B cell (primary cell): ENCODE data around the gene SLIT3. TPM values are rescaled to one million over a fixed set of nuclear protein-coding genes. Genes with fewer than 3 reads are reported as not detected.

ENCODE experiments used
- ATAC-seq: fragments of 200-7000 bp; cut with Tn5 transposase; one replicate; pipeline ENCODE4 v1.10.0; 2021; ENCODE audit warnings: low read depth, mild to moderate bottlenecking, moderate number of reproducible peaks, moderate library complexity
- CTCF ChIA-PET: fragments of 350-600 bp; sonication (Branson Sonifier 250); formaldehyde crosslinking; loops from one replicate; lab custom pipeline; 2021; ENCODE audit warnings: antibody characterized with exemption, inconsistent platforms; lab: Charles Lee
- POLR2A ChIA-PET: fragments of 350-600 bp; sonication (Branson Sonifier 250); formaldehyde crosslinking; loops from one replicate; lab custom pipeline; 2021; ENCODE audit warnings: antibody characterized with exemption; lab: Charles Lee
- DNase-seq: peaks from one replicate; pipeline ENCODE4 v3.0.0; 2013
- H2AFZ ChIP-seq: 2 replicates; pipeline ENCODE4 v1.6.1; 2012; ENCODE audit warnings: mild to moderate bottlenecking, low read depth, low read length; ENCODE audit not compliant: insufficient read depth, poor library complexity, severe bottlenecking
- H3K27ac ChIP-seq, 2 donors: 1 replicate in 1 of 2; 2 replicates in 1 of 2; pipeline ENCODE4 v1.5.1; 2012 to 2013; ENCODE audit warnings: low read length in 2 of 2, mild to moderate bottlenecking in 2 of 2, moderate library complexity in 1 of 2
- H3K27me3 ChIP-seq, 4 experiments: fragments of 200-600 bp in 1 of 4; sonication (generic) in 1 of 4; replicated peaks in 1 of 4; 1 replicate in 2 of 4; 2 replicates in 2 of 4; pipeline versions ENCODE4 v1.6.1 to v1.7.0; 2013 to 2016; ENCODE audit warnings: low read length in 3 of 4, mild to moderate bottlenecking in 2 of 4, mixed read lengths in 1 of 4, moderate library complexity in 1 of 4; ENCODE audit not compliant: insufficient read depth in 4 of 4, control insufficient read depth in 3 of 4; ENCODE audit errors: control extremely low read depth in 1 of 4
- H3K36me3 ChIP-seq, 2 experiments: replicated peaks in 1 of 2; 1 replicate in 1 of 2; 2 replicates in 1 of 2; pipeline versions ENCODE4 v1.6.1 to v1.7.1; 2013; ENCODE audit warnings: low read length in 1 of 2; ENCODE audit not compliant: insufficient read depth in 2 of 2, control insufficient read depth in 1 of 2; ENCODE audit errors: control extremely low read depth in 1 of 2, extremely low read depth in 1 of 2
- H3K4me1 ChIP-seq, 2 donors: fragments of 200-600 bp in 1 of 2; sonication (generic) in 1 of 2; 1 replicate in 1 of 2; 2 replicates in 1 of 2; pipeline versions ENCODE4 v1.5.1 to v1.6.1; 2013 to 2017; ENCODE audit warnings: low read length in 2 of 2; ENCODE audit not compliant: control insufficient read depth in 2 of 2, insufficient read depth in 2 of 2
- H3K4me2 ChIP-seq: replicated peaks from 2 replicates; pipeline ENCODE3; 2012; ENCODE audit warnings: mild to moderate bottlenecking, low read depth, low read length; ENCODE audit not compliant: poor library complexity, severe bottlenecking
- H3K4me3 ChIP-seq, 5 experiments: fragments of 200-600 bp in 1 of 5; sonication (generic) in 1 of 5; 1 replicate in 3 of 5; 2 replicates in 2 of 5; pipeline versions ENCODE4 v1.5.1 to v1.7.0; 2011 to 2016; ENCODE audit warnings: low read length in 4 of 5, mild to moderate bottlenecking in 4 of 5, low read depth in 2 of 5, control low read depth in 1 of 5, moderate library complexity in 1 of 5; ENCODE audit not compliant: insufficient read depth in 1 of 5; ENCODE audit errors: control extremely low read depth in 1 of 5, extremely low read depth in 1 of 5
- H3K79me2 ChIP-seq: fragments of 200-600 bp; sonication (generic); one replicate; pipeline ENCODE4 v1.6.0; 2016; ENCODE audit warnings: low read length; ENCODE audit not compliant: control insufficient read depth, insufficient read depth
- H3K9ac ChIP-seq: fragments of 200-600 bp; sonication (generic); 2 replicates; pipeline ENCODE4 v1.6.1; 2017; ENCODE audit warnings: mild to moderate bottlenecking, low read length, moderate library complexity
- H3K9me3 ChIP-seq, 3 donors: one replicate each; pipeline versions ENCODE4 v1.6.1 to v1.7.1; 2013; ENCODE audit warnings: low read length in 2 of 3; ENCODE audit not compliant: control insufficient read depth in 2 of 3, insufficient read depth in 1 of 3; ENCODE audit errors: control extremely low read depth in 1 of 3
- H4K20me1 ChIP-seq: 2 replicates; pipeline ENCODE4 v1.6.0; 2012; ENCODE audit warnings: mild to moderate bottlenecking, low read length; ENCODE audit not compliant: insufficient read depth, control insufficient read depth, poor library complexity, severe bottlenecking
- H3K27ac Mint-ChIP-seq: one replicate; pipeline ENCODE4 v1.8.0; 2021; ENCODE audit warnings: mixed read lengths
- H3K27me3 Mint-ChIP-seq: one replicate; pipeline ENCODE4 v1.8.0; 2021; ENCODE audit warnings: mixed read lengths
- H3K4me1 Mint-ChIP-seq: one replicate; pipeline ENCODE4 v1.8.0; 2021; ENCODE audit warnings: mixed read lengths
- H3K4me3 Mint-ChIP-seq: one replicate; pipeline ENCODE4 v1.8.0; 2021; ENCODE audit warnings: mixed read lengths
- H3K9me3 Mint-ChIP-seq: one replicate; pipeline ENCODE4 v1.8.0; 2022; ENCODE audit warnings: mixed read lengths; ENCODE audit not compliant: insufficient read depth
- CTCF ChIP-seq: fragments of 200-600 bp; IDR thresholded peaks from one replicate; pipeline ENCODE4 v1.8.0; 2022; ENCODE audit warnings: antibody characterized with exemption, mild to moderate bottlenecking
- EZH2 ChIP-seq: IDR thresholded peaks from 2 replicates; pipeline ENCODE4 v1.6.1; 2012; ENCODE audit warnings: borderline replicate concordance, low read depth, mild to moderate bottlenecking, moderate library complexity, low read length; ENCODE audit not compliant: insufficient read depth, poor library complexity, severe bottlenecking
- WGBS: methylation state at CpG from one replicate; pipeline ENCODE4 v1.1.5; 2013; ENCODE audit warnings: missing lambda C conversion rate; ENCODE audit not compliant: insufficient coverage; 5-methylcytosine and 5-hydroxymethylcytosine counted together
- intact Hi-C: fragments of 100-400 bp; cut with micrococcal nuclease; formaldehyde crosslinking; loops from one replicate; pipeline ENCODE4 v1.10.0; 2022
- polyA plus RNA-seq: library from polyadenylated mRNA; depleted of rRNA; stranded (reverse); fragments of >200 nt; gene quantifications from 2 replicates; pipeline ENCODE4 v1.2.3, GENCODE V29; 2012
- total RNA-seq, 2 donors: library from RNA; stranded (reverse); fragments of 120-200 nt in 1 of 2; gene quantifications; 1 replicate in 1 of 2; 2 replicates in 1 of 2; pipeline versions ENCODE4 v1.2.3 to v1.2.4, GENCODE V29; 2013 to 2022

The SLIT3 gene
- total and polyA plus RNA-seq, 2 donors (not counting 1 experiment from before 2014, with no cell fraction given), result not detected

GRCh38 chr5:168878135-168878745 lies 422.7 kb downstream of the SLIT3 start:
- Histone ChIP-seq H2AFZ (no peak overlapping the region), H3K9ac (no peak overlapping the region), H3K79me2 (no peaks in the 10 kb centered on the region), H3K36me3 (no peaks in the 10 kb centered on the region), H3K9me3 (peaks cover 0 to 11% (median 0%) of the 10 kb centered on the region in 3 donors), H3K4me2 (no peak overlapping the region), H3K27me3 (peaks cover 0 to 31% (median 11%) of the 10 kb centered on the region in 4 experiments), H3K27ac (no peak overlapping the region), H3K4me3 (no peak overlapping the region), H3K4me1 (peaks cover 14 to 23% of the 10 kb centered on the region in 2 donors), H4K20me1 (no peaks in the 10 kb centered on the region)
- Mint-ChIP-seq H3K9me3 (peaks cover 2% of the 10 kb centered on the region), H3K4me1 (peaks cover 21% of the 10 kb centered on the region), H3K27me3 (peaks cover 38% of the 10 kb centered on the region), H3K4me3 (no peak overlapping the region), H3K27ac (no peak overlapping the region)
- intact Hi-C loops, result no loop called here
- DNase-seq (no peak), ATAC-seq (no peak)
- TF ChIP-seq EZH2 (no peak), CTCF (no peak)
- 91% methylated on average over 4 of the region's 10 CpGs for WGBS
- CTCF ChIA-PET, result no interaction called here
- POLR2A ChIA-PET, result no interaction called here

GRCh38 chr5:168877132-168877892 lies 423.6 kb downstream of the SLIT3 start:
- intact Hi-C loops, result no loop called here
- no peaks in the 10 kb centered on the region for H4K20me1 ChIP-seq
- peaks cover 0 to 11% (median 0%) of the 10 kb centered on the region in 3 donors for H3K9me3 ChIP-seq
- DNase-seq (no peak), ATAC-seq (no peak)
- H3K4me2 ChIP-seq, result no peak overlapping the region
- no peaks in the 10 kb centered on the region for H3K36me3 ChIP-seq
- H3K9ac ChIP-seq, result no peak overlapping the region
- Mint-ChIP-seq H3K4me1 (peaks cover 21% of the 10 kb centered on the region), H3K4me3 (no peak overlapping the region), H3K27me3 (peaks cover 32% of the 10 kb centered on the region), H3K9me3 (peaks cover 2% of the 10 kb centered on the region), H3K27ac (no peak overlapping the region)
- 22% methylated on average over 11 of the region's 11 CpGs for WGBS
- H3K79me2 ChIP-seq, result no peaks in the 10 kb centered on the region
- H2AFZ ChIP-seq, result no peak overlapping the region
- no peak overlapping the region for H3K27ac ChIP-seq
- peaks cover 14 to 23% of the 10 kb centered on the region in 2 donors for H3K4me1 ChIP-seq
- no peak for TF ChIP-seq CTCF
- no peak for TF ChIP-seq EZH2
- H3K27me3 ChIP-seq, result peaks cover 0 to 25% (median 11%) of the 10 kb centered on the region in 4 experiments
- POLR2A ChIA-PET, result no interaction called here
- no peak overlapping the region for H3K4me3 ChIP-seq
- CTCF ChIA-PET, result no interaction called here
